Heart right ventricle (tissue), 16 donors: ENCODE data around the gene PLA2G4A. TPM values are rescaled to one million over a fixed set of nuclear protein-coding genes. Genes with fewer than 3 reads are reported as not detected.

Source experiments
- ATAC-seq, 8 donors: fragments of 200-7000 bp; cut with Tn5 transposase; one replicate each; pipeline ENCODE4 v1.9.1; 2020; ENCODE audit warnings: mild to moderate bottlenecking in 8 of 8, moderate library complexity in 8 of 8, moderate number of reproducible peaks in 1 of 8
- DNase-seq, 2 donors: peaks; one replicate each; pipeline ENCODE4 v3.0.0-alpha.2; 2020
- H3K27ac ChIP-seq, 10 donors: fragments of 200-600 bp; sonication (generic) in 2 of 10; one replicate each; pipeline versions ENCODE4 v1.5.0 to v1.8.0; 2020 to 2022; ENCODE audit warnings: mild to moderate bottlenecking in 3 of 10
- H3K27me3 ChIP-seq, 7 donors: fragments of 200-600 bp; one replicate each; pipeline ENCODE4 v1.8.0; 2021 to 2022; ENCODE audit warnings: mild to moderate bottlenecking in 2 of 7
- H3K36me3 ChIP-seq, 9 donors: fragments of 200-600 bp; sonication (generic) in 1 of 9; one replicate each; pipeline versions ENCODE4 v1.5.0 to v1.8.0; 2020 to 2022; ENCODE audit warnings: mild to moderate bottlenecking in 2 of 9
- H3K4me1 ChIP-seq, 9 donors: fragments of 200-600 bp; sonication (generic) in 1 of 9; one replicate each; pipeline versions ENCODE4 v1.5.0 to v1.8.0; 2020 to 2022; ENCODE audit warnings: mild to moderate bottlenecking in 4 of 9
- H3K4me3 ChIP-seq, 10 donors: fragments of 200-600 bp; sonication (generic) in 2 of 10; one replicate each; pipeline versions ENCODE4 v1.5.0 to v1.8.0; 2020 to 2022; ENCODE audit warnings: mild to moderate bottlenecking in 7 of 10, moderate library complexity in 2 of 10
- H3K9me3 ChIP-seq, 11 donors: fragments of 200-600 bp in 10 of 11; sonication (generic) in 2 of 11; one replicate each; pipeline versions ENCODE4 v1.5.0 to v1.8.0; 2013 to 2022; ENCODE audit warnings: mild to moderate bottlenecking in 2 of 11, control low read depth in 1 of 11, moderate library complexity in 1 of 11
- CTCF ChIP-seq, 9 donors: fragments of 200-600 bp; sonication (generic) in 2 of 9; IDR thresholded peaks; one replicate each; pipeline versions ENCODE4 v1.5.0 to v1.8.0; 2021 to 2022; ENCODE audit warnings: antibody characterized with exemption in 9 of 9, mild to moderate bottlenecking in 5 of 9, moderate library complexity in 1 of 9
- WGBS, 2 donors: extraction: QIAGEN DNeasy Blood & Tissue Kit; methylation state at CpG; one replicate each; pipeline ENCODE4 v1.1.7; 2013; ENCODE audit warnings: inconsistent platforms in 1 of 2; 5-methylcytosine and 5-hydroxymethylcytosine counted together
- intact Hi-C, 10 donors: fragments of 100-400 bp; cut with DNase I; formaldehyde crosslinking; loops; one replicate each; pipeline versions ENCODE4 v1.11.1 to v1.14.2; 2022
- polyA plus RNA-seq, 2 donors: library from polyadenylated mRNA; stranded (reverse); fragments of 200-250 nt; gene quantifications; one replicate each; pipeline ENCODE4 v1.2.3, GENCODE V29; 2013
- total RNA-seq, 10 donors: library from RNA; stranded (reverse); fragmentation: NEBNext Ultra II Directional in 3 of 10; extraction: Animal tissue kit (Norgen Biotek cat#: 25700) in 3 of 10; gene quantifications; one replicate each; pipeline versions ENCODE4 v1.2.1 to v1.2.4, GENCODE V29; 2021 to 2023
- donor health status: Arrhythmogenic right ventricular cardiomyopathy.
- donor health status: ischemic (EF 13 %, LVEDD 7.1; RV severe dilation, severe dysfunction).
- donor health status: healthy with polysubstance abuse.
- donor health status: DM: no; HTN: yes; CAD: no.
- donor health status: DM: no; HTN: no; CAD: no.
- donor health status: ischemic (EF 25% LVEDD 6.9; RV normal size, moderate dysfunction).
- donor health status: ischemic (EF 25% LVEDD 5.7; RV mildly dilated, moderate dysfunction).
- donor health status: healthy.
- donor health status: DM: yes; HTN: yes; CAD: no.
- donor health status: Ischemic cardiomyopathy.
- donor health status: ischemic (EF 35%, LVEDD 5.7; RV mildly dilated, moderate dysfunction).
- donor health status: nonischemic (EF 11% LVEDD 7.7; RV severe dilation, severe dysfunction).
- donor health status: DM: yes; HTN: yes; CAD: no.
- donor health status: PGD.
- donor health status: ischemic (EF 29% LVEDD 5.4; RV normal size, mild dysfunction).
- donor health status: nonischemic (EF 23%, LVEDD 6.1; RV moderate dilation, normal function).

The PLA2G4A gene
- total and polyA plus RNA-seq, 12 donors: 0.85 to 2.7 (median 1.9) TPM

GRCh38 chr1:186882372-186883134, 53.8 kb downstream of the PLA2G4A start:
- ATAC-seq: no peak
- no peaks in the 10 kb centered on the region for H3K27me3 ChIP-seq
- peaks cover 0 to 6% (median 0%) of the 10 kb centered on the region in 9 donors for H3K4me1 ChIP-seq
- H3K9me3 ChIP-seq: peaks cover 0 to 16% (median 7%) of the 10 kb centered on the region in 11 donors
- H3K36me3 ChIP-seq: no peaks in the 10 kb centered on the region
- TF ChIP-seq CTCF (IDR thresholded peaks at IDR 0.05): no peak
- DNase-seq: no peak
- H3K27ac ChIP-seq: no peak overlapping the region
- 62 to 67% methylated on average over 6 of the region's 6 CpGs for WGBS, 2 donors
- intact Hi-C loops: no loop called here
- H3K4me3 ChIP-seq: no peak overlapping the region

GRCh38 chr1:186884251-186884650, 55.5 kb downstream of the PLA2G4A start:
- H3K27ac ChIP-seq: no peak overlapping the region
- no peaks in the 10 kb centered on the region for H3K36me3 ChIP-seq
- no peaks in the 10 kb centered on the region for H3K27me3 ChIP-seq
- intact Hi-C loops: no loop called here
- 76 to 84% methylated on average over 1 of the region's 1 CpG for WGBS, 2 donors
- ATAC-seq (no peak), DNase-seq (no peak)
- H3K9me3 ChIP-seq: peaks cover 0 to 16% (median 7%) of the 10 kb centered on the region in 11 donors
- TF ChIP-seq CTCF (IDR thresholded peaks at IDR 0.05): no peak
- H3K4me3 ChIP-seq: no peak overlapping the region
- H3K4me1 ChIP-seq: peaks cover 0 to 6% (median 0%) of the 10 kb centered on the region in 9 donors

GRCh38 chr1:186887203-186887602, 58.5 kb downstream of the PLA2G4A start:
- 73 to 76% methylated on average over 2 of the region's 2 CpGs for WGBS, 2 donors
- H3K4me3 ChIP-seq: no peak overlapping the region
- no peaks in the 10 kb centered on the region for H3K36me3 ChIP-seq
- H3K27ac ChIP-seq: no peak overlapping the region
- ATAC-seq (no peak), DNase-seq (no peak)
- intact Hi-C loops: no loop called here
- no peaks in the 10 kb centered on the region for H3K27me3 ChIP-seq
- H3K9me3 ChIP-seq: peaks cover 0 to 16% (median 7%) of the 10 kb centered on the region in 11 donors
- H3K4me1 ChIP-seq: no peaks in the 10 kb centered on the region
- no peak for TF ChIP-seq CTCF (IDR thresholded peaks at IDR 0.05)

GRCh38 chr1:186888367-186888766, 59.6 kb downstream of the PLA2G4A start:
- DNase-seq (no peak), ATAC-seq (no peak)
- Histone ChIP-seq H3K4me3 (no peak overlapping the region), H3K27ac (no peak overlapping the region), H3K4me1 (no peaks in the 10 kb centered on the region), H3K36me3 (no peaks in the 10 kb centered on the region), H3K27me3 (no peaks in the 10 kb centered on the region), H3K9me3 (peaks cover 0 to 16% (median 7%) of the 10 kb centered on the region in 11 donors)
- WGBS, 2 donors: 71 to 73% methylated on average over 2 of the region's 2 CpGs
- TF ChIP-seq CTCF (IDR thresholded peaks at IDR 0.05): no peak
- intact Hi-C loops: no loop called here
